ENCODE data around the gene UTP11. TPM values are rescaled to one million over a fixed set of nuclear protein-coding genes. Genes with fewer than 3 reads are reported as not detected.

Gene UTP11
- total RNA-seq, 1 donor = 38.7 TPM

DNA sequence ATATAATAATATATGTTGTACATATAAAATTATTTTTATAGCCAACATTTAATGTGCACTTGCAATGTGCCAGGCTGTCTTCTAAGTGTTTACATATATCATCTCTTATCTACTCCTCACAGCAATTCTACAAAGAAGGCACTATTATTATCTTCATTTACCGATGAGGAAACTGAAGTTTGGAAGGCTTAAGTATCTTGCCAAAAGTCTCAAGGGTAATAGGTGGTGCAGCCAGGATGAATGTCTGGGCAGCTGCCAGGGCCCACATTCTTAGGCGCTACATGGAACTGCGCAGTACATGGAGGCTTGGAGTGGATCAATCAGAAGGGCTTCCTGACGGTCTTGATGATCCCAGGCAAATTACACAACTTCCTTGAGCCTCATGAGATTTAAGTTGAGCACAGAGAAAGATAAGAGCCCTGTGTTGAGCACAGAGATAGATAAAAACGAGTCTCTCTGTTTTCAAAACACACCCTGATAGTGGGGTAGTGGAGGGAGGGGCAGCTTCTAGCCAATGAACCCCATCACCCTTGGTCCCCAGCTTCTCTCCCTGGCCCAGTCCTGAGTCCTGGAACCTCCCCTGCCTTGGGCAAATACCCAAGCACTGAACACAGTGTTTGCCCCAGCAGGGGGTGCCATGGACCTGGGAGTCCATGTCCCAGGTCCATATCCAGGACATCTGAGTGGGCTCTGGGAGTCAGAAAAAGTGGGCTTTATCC lies 24.8 kb downstream of the UTP11 start:
- Histone ChIP-seq H2AFZ (ENCODE audit: low read length) (no peak overlapping the region), H3K4me2 (ENCODE audit: insufficient read depth, low read length) (no peak overlapping the region), H4K20me1 (ENCODE audit: insufficient read depth, low read length) (peaks cover 5% of the 10 kb centered on the region), H3K36me3 (ENCODE audit: insufficient read depth, low read length) (no peaks in the 10 kb centered on the region), H3K4me1 (ENCODE audit: insufficient read depth, low read length) (peaks cover 10% of the 10 kb centered on the region), H3K27ac (ENCODE audit: low read depth, low read length) (no peak overlapping the region), H3K9me3 (ENCODE audit: low read depth, low read length) (no peaks in the 10 kb centered on the region), H3K4me3 (ENCODE audit: insufficient read depth, low read length) (no peak overlapping the region), H3K79me2 (ENCODE audit: insufficient read depth, low read length) (no peaks in the 10 kb centered on the region), H3K27me3 (ENCODE audit: insufficient read depth, low read length) (peaks cover 19% of the 10 kb centered on the region)
- TF ChIP-seq, protein P1, sequence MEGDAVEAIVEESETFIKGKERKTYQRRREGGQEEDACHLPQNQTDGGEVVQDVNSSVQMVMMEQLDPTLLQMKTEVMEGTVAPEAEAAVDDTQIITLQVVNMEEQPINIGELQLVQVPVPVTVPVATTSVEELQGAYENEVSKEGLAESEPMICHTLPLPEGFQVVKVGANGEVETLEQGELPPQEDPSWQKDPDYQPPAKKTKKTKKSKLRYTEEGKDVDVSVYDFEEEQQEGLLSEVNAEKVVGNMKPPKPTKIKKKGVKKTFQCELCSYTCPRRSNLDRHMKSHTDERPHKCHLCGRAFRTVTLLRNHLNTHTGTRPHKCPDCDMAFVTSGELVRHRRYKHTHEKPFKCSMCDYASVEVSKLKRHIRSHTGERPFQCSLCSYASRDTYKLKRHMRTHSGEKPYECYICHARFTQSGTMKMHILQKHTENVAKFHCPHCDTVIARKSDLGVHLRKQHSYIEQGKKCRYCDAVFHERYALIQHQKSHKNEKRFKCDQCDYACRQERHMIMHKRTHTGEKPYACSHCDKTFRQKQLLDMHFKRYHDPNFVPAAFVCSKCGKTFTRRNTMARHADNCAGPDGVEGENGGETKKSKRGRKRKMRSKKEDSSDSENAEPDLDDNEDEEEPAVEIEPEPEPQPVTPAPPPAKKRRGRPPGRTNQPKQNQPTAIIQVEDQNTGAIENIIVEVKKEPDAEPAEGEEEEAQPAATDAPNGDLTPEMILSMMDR (IDR thresholded peaks at IDR 0.05; ENCODE audit: extremely low read depth, low read depth, low read length) = peak; percentile 35
- peak; percentile 80 for DNase-seq (ENCODE audit: insufficient read length, low spot score, missing footprints)

GRCh38 chr1:38038861-38039260 lies 26.3 kb downstream of the UTP11 start:
- TF ChIP-seq, protein P1 (IDR thresholded peaks at IDR 0.05; ENCODE audit: extremely low read depth, low read depth, low read length) = no peak
- Histone ChIP-seq H3K9me3 (ENCODE audit: low read depth, low read length) (no peaks in the 10 kb centered on the region), H4K20me1 (ENCODE audit: insufficient read depth, low read length) (peaks cover 7% of the 10 kb centered on the region), H3K27me3 (ENCODE audit: insufficient read depth, low read length) (peaks cover 34% of the 10 kb centered on the region), H3K79me2 (ENCODE audit: insufficient read depth, low read length) (no peaks in the 10 kb centered on the region), H3K36me3 (ENCODE audit: insufficient read depth, low read length) (no peaks in the 10 kb centered on the region), H3K4me2 (ENCODE audit: insufficient read depth, low read length) (peak overlapping the region; percentile 61), H3K4me1 (ENCODE audit: insufficient read depth, low read length) (peaks cover 10% of the 10 kb centered on the region), H2AFZ (ENCODE audit: low read length) (no peak overlapping the region), H3K4me3 (ENCODE audit: insufficient read depth, low read length) (no peak overlapping the region), H3K27ac (ENCODE audit: low read depth, low read length) (no peak overlapping the region)
- DNase-seq (ENCODE audit: insufficient read length, low spot score, missing footprints) = peak; percentile 98

GRCh38 chr1:38039331-38040088 lies 27.0 kb downstream of the UTP11 start:
- H3K4me2 ChIP-seq (ENCODE audit: insufficient read depth, low read length) = peak overlapping the region; percentile 61
- H4K20me1 ChIP-seq (ENCODE audit: insufficient read depth, low read length) = peaks cover 7% of the 10 kb centered on the region
- no peaks in the 10 kb centered on the region for H3K9me3 ChIP-seq (ENCODE audit: low read depth, low read length)
- peak; percentile 69 for DNase-seq (ENCODE audit: insufficient read length, low spot score, missing footprints)
- no peak overlapping the region for H3K27ac ChIP-seq (ENCODE audit: low read depth, low read length)
- H3K4me3 ChIP-seq (ENCODE audit: insufficient read depth, low read length) = no peak overlapping the region
- no peaks in the 10 kb centered on the region for H3K36me3 ChIP-seq (ENCODE audit: insufficient read depth, low read length)
- peaks cover 41% of the 10 kb centered on the region for H3K27me3 ChIP-seq (ENCODE audit: insufficient read depth, low read length)
- H3K79me2 ChIP-seq (ENCODE audit: insufficient read depth, low read length) = no peaks in the 10 kb centered on the region
- H3K4me1 ChIP-seq (ENCODE audit: insufficient read depth, low read length) = peaks cover 10% of the 10 kb centered on the region
- no peak overlapping the region for H2AFZ ChIP-seq (ENCODE audit: low read length)
- TF ChIP-seq, protein P1 (IDR thresholded peaks at IDR 0.05; ENCODE audit: extremely low read depth, low read depth, low read length) = no peak

Data from osteoblast (primary cell).